Fibroblast of skin of abdomen (primary cell): ENCODE measurements around the gene DGCR2.

Experiments used
- DNase-seq: peaks from one replicate; pipeline ENCODE4 v3.0.0-alpha.2; 2013

The DGCR2 gene

DNA sequence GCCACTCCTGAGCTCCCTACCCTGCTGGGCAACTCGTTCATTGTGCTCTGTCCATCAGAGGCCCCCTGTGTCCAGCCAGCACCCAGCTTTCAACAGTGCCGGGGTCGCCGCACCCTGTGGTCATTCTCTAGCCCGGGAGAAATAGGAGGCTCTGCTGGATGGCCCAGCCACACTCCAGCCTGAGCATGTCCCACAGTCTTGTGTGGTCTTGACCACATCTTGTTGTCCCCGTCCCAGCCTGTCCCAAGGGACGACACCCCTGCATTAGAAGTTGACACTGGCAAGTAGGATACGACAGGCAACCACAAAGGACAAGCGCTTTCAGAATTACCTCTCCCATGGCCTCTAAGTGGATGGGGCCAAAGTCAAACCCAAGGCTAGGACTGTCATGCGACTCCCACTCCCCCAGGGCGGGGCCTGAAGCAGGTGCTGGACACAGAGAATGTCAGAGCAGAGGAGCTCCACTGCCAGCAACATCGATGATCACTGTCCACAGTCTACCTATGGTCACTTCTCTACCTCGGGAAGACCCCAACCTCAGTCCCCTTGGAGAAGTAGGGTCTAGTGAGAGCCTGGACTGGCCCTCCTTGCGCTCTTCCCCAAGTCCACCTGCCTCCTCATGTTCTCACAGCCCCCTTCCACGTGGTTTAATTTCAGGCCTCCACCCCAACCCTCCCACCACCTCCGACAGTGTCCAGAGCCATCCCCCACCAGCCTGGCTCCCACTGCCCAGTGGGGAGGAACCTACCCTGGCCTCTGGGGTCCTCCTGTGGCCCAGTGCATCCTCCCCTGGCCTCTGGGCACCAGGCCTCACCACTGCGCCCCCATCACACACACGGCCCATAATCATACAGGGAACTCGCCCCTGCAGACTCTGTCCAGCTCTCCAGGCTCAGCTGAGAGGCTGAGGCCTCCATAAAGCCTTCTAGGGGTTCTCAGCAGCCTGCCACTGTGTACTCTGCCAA lies 4.4 kb upstream of the DGCR2 start:
- no peak for DNase-seq

DNA sequence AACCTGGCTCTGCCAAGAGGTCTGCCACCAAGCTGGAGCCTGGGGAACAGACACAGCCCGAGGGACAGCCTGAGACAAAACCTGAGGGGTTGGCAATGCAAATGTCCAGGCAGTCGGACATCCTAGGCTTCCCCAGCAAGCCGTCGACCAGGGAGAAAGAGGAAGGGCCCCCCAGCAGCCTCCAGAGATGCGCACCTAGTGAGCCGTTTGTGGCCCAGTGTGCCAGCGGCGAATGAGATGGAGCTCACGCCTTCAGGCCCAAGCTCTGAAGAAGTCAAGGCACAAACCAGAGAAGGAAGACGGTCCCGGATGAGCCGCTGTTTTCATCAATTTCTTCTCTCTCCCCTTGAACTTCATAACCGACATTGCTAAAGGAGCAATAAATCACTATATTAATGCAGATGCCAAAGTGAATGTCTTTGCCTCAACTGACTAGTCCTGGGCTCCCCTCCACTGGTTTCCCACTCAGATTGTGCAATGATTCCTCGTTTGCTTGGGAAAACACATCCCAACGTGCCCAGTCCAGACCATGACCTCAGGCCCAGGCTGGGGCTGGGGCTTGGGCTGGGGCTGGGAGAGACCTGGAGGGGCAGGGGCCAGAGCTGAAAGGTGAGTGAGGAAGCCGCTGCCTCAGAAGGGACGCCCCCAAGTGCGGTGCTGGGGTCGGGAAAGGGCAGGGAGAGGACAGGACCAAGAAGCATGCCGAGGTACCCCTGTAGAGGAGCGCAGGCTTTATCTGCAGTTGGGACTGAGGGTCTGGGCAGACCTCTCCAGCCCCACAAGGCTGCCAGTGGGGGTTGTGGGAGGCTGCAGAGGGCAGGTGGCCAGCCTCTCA lies 3.5 kb upstream of the DGCR2 start:
- no peak for DNase-seq

DNA sequence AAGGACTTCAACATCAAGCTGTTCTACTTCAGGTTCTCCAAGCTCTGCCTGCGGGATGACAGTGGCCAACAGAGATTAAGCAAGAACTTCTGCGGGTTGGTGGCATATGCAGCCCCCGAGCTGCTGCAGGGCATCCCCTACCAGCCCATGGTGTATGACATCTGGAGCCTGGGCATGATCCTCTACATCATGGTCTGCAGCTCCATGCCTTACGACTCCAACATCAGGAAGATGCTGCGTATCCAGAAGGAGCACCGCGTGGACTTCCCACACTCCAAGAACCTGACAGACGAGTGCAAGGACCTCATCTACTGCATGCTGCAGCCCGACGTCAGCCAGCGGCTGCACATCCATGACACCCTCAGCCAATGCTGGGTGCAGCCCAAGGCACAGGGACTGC lies 2.8 kb upstream of the DGCR2 start:
- DNase-seq = no peak

DNA sequence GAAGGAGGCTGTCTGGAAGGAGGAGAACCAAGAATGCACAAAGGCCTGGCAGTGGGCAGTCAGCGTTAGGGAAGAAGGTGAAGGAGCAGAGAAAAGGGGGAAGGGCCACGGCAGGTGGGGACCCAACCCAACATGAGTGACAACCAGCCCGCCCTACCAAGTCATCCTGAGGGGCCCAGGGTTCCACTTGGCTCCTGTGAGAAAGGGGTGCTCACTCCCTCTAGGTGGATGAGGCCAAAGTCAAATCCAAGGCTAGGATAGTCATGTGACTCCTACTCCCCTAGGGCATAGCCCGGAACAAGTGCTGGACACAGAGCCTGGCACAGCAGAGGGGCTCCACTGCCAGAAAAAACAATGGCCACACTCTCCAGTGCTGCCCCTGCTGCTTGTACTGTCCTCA lies 2.2 kb upstream of the DGCR2 start:
- no peak for DNase-seq

DNA sequence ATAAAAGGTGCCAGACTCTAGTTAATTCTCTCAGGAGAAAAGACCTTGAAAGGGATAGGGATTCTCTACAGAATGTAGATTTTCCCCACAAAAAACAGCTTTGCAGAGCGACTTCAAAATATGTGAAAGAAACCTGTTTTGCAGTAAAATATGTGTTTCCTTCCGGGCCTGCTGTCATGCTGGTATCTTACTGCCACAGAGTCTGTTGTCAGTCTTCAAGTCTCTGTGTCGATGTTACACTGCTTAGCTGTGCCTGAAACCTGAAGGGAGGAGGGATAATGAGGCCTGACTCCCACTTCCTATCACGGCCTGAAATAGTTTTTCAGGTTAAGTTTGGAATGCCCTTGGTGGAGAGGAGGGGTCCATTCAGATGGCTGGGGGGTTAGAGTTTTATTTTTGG lies 1.7 kb upstream of the DGCR2 start:
- DNase-seq = no peak

DNA sequence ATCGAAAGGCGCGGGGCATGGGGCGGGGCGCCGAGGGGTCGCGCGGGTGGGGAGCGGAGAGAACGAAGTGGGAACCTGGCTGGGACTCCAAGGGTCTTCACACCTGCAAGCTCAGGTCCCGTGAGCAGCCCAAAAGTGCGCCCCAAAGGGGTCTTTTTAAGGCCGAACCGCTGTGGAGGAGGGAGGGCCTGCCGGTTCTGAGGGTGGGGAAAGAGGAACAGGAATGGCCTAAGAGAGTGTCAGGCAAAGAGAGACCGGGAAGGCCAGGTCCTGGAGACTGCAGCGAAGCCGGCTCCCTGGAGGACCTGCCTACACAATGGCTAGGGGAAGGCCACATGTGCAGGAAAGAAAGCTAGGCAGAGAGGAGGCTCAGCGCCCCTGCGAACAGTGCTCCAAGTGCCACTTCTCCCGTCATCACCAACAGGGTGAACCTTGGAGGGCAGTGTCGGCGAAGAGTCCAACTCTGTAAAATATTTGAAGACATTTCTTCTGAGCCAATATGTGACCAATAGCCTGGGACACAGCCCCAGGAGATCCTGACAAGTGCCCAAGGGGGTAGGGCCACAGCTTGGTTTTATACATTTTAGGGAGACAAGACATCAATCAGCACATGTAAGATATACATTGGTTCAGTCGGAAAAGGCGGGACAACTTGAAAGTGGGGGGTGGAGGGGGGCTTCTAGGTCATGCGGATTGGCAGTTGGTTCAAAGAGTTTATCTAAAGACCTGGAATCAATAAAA lies 710 bp upstream of the DGCR2 start:
- DNase-seq = no peak

DNA sequence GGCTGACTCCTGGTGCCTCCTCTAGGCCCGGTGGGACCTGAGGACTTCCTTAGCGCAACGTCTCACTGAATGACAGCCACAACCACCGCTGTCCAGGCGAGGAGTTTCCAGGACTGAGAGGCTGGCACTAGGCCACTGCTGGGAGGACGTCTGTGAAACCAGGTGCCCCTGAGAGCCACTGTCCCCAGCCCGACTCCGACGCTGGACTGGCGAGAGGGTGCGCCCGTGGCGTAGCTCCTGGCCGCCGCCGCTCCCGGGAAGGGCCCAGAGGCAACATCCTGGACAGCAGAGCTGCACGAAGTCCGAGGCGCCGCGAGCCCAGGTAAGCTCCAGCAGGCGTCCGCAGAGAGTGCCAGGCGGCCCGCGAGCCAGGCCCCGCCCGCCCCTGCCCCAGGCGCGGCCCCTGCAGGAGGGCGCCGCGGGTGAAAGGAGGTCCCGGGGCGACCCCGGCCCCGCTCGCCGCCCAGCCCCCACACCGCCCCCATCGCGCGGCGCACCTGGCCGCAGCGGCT lies 525 bp downstream of the DGCR2 start:
- DNase-seq = no peak

DNA sequence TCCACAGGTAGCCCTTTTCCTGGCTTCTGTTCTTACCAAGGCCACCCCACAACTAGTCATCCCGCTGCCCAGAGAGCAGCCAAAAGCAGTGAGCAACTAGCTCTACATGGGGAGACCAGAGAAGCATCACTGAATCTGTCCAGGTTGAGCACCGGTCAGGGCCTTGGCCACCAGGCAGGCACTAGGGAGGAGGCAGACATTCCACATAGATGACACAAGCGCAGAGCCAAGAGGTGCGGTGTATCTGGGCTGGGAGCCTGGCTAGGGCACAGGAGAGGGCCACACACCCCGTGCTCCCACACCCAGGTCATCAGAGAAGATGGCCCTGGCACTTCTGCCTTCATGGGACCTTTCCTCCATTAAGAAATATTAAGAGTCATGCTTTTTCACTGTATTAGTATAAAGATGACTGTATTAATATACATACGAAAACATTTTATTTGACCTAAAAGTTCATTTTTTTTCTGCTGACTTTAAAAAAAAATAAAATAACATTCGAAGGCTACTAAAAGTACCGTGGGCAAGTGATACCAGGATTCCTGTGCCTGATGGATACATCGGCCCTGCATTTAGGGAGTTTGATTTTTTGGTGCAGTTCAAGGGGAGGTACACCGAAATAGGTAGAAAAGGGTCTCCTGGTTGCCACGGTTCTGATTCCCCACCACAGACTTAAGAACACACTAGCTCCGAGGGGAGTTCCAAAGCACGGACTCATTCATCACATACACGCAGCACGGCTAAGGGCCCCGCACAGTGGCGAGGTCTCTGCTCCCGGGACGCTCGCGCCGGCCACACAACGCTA lies 1.2 kb downstream of the DGCR2 start:
- DNase-seq = no peak

DNA sequence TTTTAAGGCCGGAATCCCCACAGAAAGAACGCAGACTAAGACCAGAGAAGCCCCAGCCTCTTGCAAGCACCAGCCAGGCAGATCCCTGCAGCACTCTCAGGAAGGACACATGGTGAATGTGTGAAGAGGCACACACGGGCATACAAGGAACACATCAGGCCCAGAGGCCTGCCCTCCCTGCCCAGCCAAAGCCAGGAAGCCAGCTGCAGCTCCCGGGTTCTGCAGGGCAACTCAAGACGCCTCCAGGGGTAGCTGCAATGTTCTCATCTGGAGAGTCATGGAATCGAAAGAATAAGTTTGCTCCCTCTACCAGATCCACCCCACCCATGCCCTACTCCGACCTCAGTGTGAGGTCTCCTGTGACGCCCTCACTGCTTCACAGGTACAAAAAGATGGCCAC lies 2.3 kb downstream of the DGCR2 start:
- DNase-seq = no peak

DNA sequence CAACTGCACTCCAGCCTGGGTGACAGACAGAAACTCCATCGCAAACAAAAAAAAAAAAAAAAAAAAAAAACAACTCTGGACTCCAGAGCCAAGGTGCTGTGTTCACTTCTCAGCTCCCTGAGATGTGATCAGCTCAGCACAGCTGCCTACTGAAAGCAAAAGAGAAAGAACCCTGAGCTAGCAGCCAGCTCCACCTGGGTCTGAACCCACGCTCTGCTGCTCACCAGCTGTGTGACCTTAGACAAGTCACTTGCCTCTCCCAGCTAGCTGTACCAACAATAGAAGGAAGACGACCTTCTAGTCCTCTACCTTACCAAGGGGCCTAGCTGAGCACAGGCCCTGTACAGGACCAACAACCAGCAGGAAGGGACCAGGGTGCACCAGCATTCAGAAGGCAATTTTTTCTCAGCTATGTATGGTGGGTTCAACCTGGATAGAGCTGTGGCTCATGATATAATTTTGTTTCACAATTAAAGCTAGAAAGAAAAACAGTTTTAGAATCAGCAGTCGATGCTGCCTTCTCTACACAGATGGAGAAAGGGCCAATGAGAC lies 3.8 kb downstream of the DGCR2 start:
- no peak for DNase-seq

DNA sequence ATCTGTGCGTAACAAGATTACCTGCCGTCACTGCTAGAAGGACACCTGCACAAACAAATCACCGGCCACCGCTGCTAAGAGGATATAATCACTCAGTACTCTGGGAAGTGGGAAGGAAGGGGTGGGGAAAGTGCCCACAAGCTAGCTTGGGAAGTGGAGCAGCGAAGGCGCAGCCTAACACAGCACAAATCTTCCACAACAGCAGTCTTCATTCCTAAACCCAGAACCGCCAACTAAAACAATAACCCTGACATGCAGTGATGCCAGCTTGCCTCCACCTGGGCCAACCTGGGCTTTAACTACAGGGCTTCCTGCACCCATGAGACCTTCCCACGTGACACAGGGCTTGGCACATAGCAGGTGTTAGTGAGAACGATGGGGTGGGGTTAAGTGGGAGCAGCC lies 5.1 kb downstream of the DGCR2 start:
- DNase-seq = no peak

DNA sequence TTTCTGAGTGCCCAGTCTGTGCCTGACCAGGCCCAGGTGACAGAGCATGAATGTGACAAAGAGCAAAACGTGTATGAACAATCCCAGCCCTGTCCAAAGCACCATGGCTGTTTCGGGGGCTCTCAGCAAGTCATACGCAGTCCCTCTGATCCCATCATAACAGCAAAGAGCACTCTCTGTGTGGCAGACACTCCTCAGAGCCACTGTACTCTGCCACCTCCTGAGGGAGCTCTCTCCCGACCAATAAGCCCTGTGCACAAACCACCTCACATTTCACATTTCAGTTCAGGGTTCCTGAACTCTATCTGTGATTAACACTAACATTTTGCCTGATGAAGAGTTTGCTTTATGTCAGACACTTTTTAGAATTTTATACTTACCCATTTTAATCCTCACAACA lies 6.6 kb downstream of the DGCR2 start:
- no peak for DNase-seq

DNA sequence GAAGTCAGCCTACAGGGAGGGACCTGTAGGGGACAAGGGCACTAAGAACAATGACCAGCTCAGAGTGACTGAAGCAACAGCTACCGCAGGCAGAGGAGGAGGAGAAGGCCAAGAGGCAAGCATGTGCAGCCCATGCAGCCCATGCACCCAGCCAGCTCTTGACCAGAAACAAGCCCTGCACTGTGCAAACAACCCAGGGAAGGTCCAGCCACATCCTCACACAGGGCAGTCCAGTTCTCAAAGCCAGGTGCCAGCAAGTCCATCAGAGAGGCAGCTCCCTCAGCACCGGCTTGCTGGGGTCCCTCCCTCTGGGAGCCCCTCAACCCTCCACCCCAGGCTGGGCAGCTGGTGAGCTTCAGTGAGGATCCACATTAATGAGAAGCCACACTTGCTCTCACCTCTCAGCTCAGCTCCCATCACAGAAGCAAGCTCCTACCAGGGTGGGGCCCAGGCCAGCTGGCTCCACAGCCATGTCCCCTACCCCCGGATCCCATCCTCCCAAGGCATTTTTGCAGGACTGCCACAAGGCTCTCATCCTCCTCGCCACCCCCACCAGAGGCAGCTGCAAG lies 7.1 kb downstream of the DGCR2 start:
- no peak for DNase-seq

DNA sequence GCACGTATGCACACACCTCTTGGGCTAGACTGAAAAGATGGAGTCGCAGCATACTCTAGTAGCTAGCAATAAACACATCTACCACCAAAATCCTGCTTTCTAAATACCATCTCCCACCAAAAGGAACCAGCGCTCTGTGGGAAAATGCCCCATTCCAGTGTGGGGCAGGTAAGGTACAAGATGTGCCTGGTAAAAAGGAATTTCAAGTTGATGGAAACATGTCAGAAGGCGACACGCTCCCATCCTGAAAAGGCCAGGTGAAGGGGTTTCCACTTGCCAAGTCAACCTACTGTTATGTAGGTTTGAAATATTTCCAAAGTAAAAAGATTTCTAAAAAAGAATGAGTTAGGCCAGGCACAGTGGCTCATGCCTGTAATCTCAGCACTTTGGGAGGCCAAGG lies 8.8 kb downstream of the DGCR2 start:
- DNase-seq = no peak

DNA sequence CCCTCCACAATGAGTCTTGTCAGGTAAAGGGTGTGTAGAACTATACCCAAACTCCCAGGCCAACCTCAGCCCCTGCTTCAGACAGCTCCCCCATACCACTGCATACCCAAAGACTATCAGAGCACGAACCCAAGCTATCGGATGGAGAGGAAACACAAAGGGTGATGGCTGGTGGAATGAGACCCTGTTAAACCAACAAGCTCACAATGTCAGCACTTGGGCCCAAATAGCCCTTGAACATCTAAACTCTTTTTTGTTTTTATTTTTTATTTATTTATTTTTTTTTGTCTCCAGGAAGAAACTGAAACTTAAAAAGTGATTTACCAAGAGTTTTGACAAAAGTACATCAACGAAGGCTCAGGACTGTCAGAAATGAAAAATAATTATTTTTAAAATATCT lies 10.6 kb downstream of the DGCR2 start:
- no peak for DNase-seq

DNA sequence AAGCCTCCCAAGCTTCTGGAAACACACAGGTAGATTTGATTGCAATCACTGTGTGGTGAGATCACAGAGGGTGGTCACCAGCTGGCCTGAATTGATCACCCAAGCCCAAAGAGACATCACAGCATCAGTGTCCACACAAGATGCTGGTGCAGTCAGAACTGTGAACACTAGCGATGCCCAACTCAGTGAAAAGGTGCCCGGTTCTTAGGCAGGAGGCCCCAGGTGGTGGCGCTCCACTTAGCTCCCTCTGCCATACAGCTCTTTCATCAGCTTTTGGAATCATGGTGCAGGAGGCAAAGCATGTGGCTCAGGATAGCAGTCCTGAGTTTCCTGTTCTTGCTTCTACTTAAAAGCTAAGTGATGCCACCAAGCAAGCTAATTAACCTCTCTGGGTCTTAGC lies 11.1 kb downstream of the DGCR2 start:
- no peak for DNase-seq

DNA sequence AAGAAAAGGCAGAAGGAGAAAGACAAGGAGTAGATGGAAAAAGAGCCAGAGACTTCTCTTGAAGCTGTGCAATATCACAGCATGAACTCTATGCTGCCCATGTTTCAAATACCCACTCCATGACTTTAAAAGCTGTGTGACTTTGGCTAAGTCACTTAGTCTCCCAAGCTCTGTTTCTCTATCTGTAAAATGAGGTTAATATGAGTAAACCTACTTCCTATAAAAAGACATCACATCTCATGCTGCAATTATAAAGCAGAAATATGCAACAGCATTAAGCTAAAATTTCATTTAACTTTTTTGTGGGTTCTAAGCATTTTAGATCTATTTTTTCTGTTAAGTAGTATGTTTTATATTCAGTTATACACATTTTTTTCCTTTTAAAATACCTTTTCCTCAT lies 11.6 kb downstream of the DGCR2 start:
- no peak for DNase-seq

DNA sequence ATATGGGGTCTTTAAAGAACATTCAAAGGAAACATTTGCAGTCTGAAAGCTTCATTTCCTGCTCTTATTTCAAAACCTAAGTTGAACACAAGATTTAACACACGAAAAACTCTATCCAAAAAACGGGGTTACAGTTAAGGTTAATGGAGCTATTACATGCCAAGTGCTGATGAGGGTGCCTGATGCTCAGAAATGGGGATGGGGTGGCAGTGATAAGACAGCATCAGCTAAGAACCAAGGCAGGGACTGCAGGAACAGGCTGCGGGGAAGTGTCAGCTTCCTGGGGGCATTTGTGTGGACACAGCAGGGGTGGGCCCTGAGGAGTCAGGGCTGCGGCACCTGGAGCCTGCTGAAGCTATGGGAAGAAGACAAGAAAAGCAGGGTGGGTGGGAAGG lies 12.2 kb downstream of the DGCR2 start:
- DNase-seq = no peak

DNA sequence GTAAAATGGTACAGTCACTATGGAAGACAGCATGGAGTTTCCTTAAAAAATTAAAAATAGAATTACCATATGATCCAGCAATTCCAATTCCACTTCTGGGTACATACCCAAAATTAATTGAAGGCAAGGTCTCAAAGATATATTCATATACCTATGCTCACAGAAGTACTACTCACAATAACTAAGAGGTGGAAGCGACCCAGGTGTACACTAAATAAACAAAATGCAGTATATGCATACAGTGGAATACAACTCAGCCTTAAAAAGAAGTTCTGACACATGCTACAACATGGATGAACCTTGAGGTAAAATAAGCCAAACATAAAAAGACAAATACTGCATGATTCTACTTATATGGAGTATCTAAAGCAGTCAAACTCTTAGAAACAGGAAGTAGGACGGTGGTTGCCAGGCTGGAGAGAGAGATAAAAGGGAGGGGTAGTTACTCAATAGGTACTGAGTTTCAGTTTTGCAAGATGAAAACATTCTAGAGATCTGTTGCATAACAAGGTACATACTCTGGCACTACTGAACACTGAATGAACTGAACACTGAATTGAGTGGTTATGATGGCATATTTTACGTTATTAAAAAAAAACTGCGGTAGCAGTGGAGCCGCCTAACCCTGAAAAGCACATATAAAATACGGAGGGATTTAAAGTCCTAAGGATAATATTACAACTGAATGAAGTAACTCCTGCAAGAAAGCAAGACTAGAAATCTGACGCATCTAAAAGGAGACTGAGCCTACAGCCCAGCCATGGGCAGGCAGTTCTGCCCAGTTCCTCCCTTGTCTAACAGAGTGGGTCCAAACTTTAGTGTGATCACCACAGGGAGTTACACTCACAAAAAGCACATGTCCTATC lies 12.8 kb downstream of the DGCR2 start:
- DNase-seq = no peak

DNA sequence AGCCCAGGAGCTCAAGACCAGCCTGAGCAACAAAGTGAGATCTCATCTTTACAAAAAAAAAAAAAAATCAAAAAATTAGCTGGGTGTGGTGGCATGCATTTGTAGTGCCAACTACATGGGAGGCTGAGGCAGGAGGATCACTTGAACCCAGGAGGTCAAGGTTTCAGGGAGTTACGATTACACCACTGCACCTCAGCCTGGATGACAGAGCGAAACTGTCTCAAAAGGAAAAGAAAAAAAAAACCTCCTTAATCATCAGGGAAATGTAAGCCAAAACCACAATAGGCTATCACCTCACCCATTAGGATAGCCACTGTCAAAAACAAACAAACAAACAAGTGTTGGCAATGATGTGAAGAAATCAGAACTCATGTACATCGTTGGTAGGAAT lies 13.4 kb downstream of the DGCR2 start:
- no peak for DNase-seq

DNA sequence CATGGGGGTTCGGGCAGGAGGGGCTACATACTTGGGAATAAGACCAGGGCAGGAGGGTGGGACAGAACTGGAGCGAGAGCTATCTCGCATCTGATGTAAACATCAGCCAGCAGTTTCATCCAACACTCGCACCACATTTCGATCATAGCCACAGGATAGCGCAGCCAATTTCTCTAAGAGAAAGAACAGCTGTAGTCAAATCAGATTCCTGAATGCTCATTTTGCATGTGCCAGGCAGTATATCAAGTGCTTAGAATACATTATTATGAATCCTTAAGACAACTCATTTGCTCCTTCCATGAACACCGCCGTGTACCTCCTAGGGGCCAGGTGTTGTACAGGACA lies 14.5 kb downstream of the DGCR2 start:
- no peak for DNase-seq
